ENCODE results near the gene CNTNAP2. TPM values are rescaled to one million over a fixed set of nuclear protein-coding genes. Genes with fewer than 3 reads are reported as not detected.

The CNTNAP2 gene
- total RNA-seq, 1 experiment from 2014 or later = 64.5 TPM

GRCh38 chr7:147079921-147080420 lies 963.4 kb downstream of the CNTNAP2 start:
- no peaks in the 10 kb centered on the region for H4K20me1 ChIP-seq (ENCODE audit: control insufficient read depth, insufficient read depth, insufficient read length)
- no peak overlapping the region for H2AFZ ChIP-seq (ENCODE audit: low read length)
- no peak overlapping the region for H4K5ac ChIP-seq (ENCODE audit: insufficient read length, low read depth, low read length)
- H4K8ac ChIP-seq (replicated peaks; ENCODE audit: insufficient read length, low read depth, low read length) = no peak overlapping the region
- no peak for DNase-seq
- no peaks in the 10 kb centered on the region for H3K9me3 ChIP-seq (ENCODE audit: control insufficient read depth, low read depth, low read length)
- no peaks in the 10 kb centered on the region for H3K79me1 ChIP-seq (ENCODE audit: insufficient read depth, low read depth, low read length, poor library complexity, severe bottlenecking)
- H3K27me3 Mint-ChIP-seq (ENCODE audit: low read depth) = no peaks in the 10 kb centered on the region
- no peak overlapping the region for H3K56ac ChIP-seq (ENCODE audit: insufficient read length, low read depth, low read length)
- no peak overlapping the region for H3K4ac ChIP-seq (ENCODE audit: low read depth, low read length)
- H4K91ac ChIP-seq (ENCODE audit: insufficient read length, low read depth, low read length) = no peak overlapping the region
- H2BK5ac ChIP-seq (ENCODE audit: insufficient read length, low read length) = no peak overlapping the region
- H2BK120ac ChIP-seq (ENCODE audit: low read depth, low read length, poor library complexity, severe bottlenecking) = no peak overlapping the region
- no peak overlapping the region for H3K27ac ChIP-seq (ENCODE audit: insufficient read length, low read depth, low read length)
- no peak overlapping the region for H3K27ac Mint-ChIP-seq
- no peaks in the 10 kb centered on the region for H3K4me1 Mint-ChIP-seq
- H3K27me3 ChIP-seq (ENCODE audit: insufficient read depth, low read length) = no peaks in the 10 kb centered on the region
- H3K18ac ChIP-seq (ENCODE audit: insufficient read length, low read depth, low read length) = no peak overlapping the region
- no peak overlapping the region for H3K14ac ChIP-seq (ENCODE audit: insufficient read depth, low read length)
- no peak overlapping the region for H2AK5ac ChIP-seq (ENCODE audit: insufficient read length, low read length)
- no CpG with 5 or more reads among the region's 2 CpGs for WGBS (ENCODE audit: extremely low coverage, insufficient read length, low lambda C conversion rate)
- H3K23ac ChIP-seq (ENCODE audit: insufficient read length, low read depth, low read length) = no peak overlapping the region
- H3K79me2 ChIP-seq (ENCODE audit: insufficient read depth, low read length) = no peaks in the 10 kb centered on the region
- H3K9ac ChIP-seq (ENCODE audit: extremely low read depth, insufficient read length, low read length) = no peak overlapping the region
- no peak for TF ChIP-seq CTCF (conservative IDR thresholded peaks at IDR 0.05)
- H2BK20ac ChIP-seq (ENCODE audit: low read depth, low read length, poor library complexity, severe bottlenecking) = no peak overlapping the region
- H3K4me3 Mint-ChIP-seq = no peak overlapping the region
- H3K4me1 ChIP-seq (ENCODE audit: insufficient read depth, low read length) = no peaks in the 10 kb centered on the region
- no peak overlapping the region for H3K4me2 ChIP-seq (ENCODE audit: insufficient read depth, insufficient read length, low read length)
- no peaks in the 10 kb centered on the region for H3K23me2 ChIP-seq (ENCODE audit: insufficient read length, low read depth, low read length, poor library complexity, severe bottlenecking)
- H3K36me3 Mint-ChIP-seq (ENCODE audit: insufficient read depth in 1 of 3, low read depth in 3 of 3) = no peaks in the 10 kb centered on the region
- no peak overlapping the region for H3T11ph ChIP-seq (ENCODE audit: low read length)
- H3K9me3 Mint-ChIP-seq = peaks cover 0 to 4% of the 10 kb centered on the region in 2 experiments; a peak in 1 of 5 replicates
- H2BK15ac ChIP-seq (ENCODE audit: low read depth, low read length) = no peak overlapping the region
- H2BK12ac ChIP-seq (ENCODE audit: insufficient read length, low read depth, low read length) = no peak overlapping the region
